Measurements from ENCODE around the gene RCSD1. TPM values are rescaled to one million over a fixed set of nuclear protein-coding genes. Genes with fewer than 3 reads are reported as not detected.

Gene RCSD1
- total RNA-seq, result under 0.01 TPM in 1 of 2 replicates, not detected in the other

DNA sequence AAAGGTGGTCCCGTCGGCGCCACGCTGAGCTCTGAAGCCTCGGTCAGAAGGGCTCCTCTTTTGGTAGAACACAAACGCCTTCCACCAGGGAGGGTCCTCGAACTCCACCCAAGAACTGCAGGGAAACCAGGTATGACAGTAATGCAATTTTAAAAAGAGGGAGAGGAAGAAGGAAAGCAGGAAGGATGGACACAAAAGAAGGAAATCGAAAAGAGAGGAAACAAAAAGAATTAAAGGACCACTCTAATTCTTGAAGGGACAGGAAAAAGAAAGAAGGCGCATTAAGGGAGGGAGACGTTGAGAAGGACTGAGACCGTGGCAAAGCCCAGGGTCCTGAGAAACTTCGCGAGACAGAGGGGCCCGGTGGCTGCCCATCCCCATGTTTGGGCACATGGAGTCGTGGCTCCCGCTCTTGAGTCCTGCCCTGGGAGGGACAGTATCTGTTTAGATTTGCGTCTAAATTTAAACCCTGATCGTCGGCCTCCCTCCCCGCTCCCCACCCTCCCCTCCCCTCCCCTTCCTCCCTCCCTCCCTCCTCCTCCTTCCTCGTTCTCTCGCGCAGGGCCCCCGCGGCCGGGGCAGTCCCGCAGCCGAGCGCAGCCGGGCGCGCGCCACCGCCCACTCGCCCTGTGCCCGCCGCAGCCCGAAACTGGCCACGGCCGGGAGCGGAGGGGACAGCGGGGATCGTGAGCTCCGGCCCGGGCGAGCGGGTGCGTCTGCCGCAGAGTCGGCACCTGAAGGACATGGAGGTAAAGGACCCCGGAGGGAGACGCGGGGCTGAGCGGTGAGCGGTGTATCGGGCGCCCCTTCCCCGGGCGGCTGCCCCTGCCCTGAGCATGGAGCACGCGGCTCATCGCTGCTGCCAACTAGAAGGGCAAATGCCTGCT lies at the start of gene RCSD1:
Gene RCSD1 (plus strand): TSS at position 552 of the 887 bp plus-strand sequence. CDS start 192 bp downstream, at position 744.

GRCh38 chr1:167721617-167722151 lies 91.7 kb downstream of the RCSD1 start, which contains the start of gene MPZL1:
Gene MPZL1 (plus strand): TSS chr1:167721982. CDS start chr1:167722152, 170 bp downstream.

Other genes starting within 250 kb of the RCSD1 start
- 0.14 TPM in 1 of 2 replicates, not detected in the other for gene CD247, start 111.7 kb upstream of the RCSD1 start, total RNA-seq
- 83.0 and 192 TPM in 2 replicates for gene CREG1, start 76.5 kb upstream of the RCSD1 start, total RNA-seq
- 78.6 and 134 TPM in 2 replicates for gene MPZL1, start 91.8 kb downstream of the RCSD1 start, total RNA-seq

Measured in nasal cavity respiratory epithelium epithelial cell of viscerocranial mucosa (primary cell).